Measurements from ENCODE around the gene NDUFB6.

DNA sequence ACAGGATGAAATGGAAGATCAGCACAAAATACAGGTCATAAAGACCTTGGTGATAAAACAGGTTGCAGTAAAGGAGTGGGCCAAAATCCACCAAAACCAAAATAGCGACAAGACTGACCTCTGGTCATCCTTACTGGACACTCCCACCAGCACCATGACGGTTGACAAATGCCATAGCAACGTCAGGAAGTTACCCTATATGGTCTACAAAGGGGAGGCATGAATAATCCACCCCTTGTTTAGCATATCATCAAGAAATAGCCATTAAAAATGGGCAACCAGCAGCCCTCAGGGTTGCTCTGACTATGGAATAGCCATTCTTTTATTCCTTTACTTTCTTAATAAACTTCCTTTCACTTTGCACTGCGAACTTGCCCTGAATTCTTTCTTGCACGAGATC lies 6.0 kb upstream of the NDUFB6 start:
- TF ChIP-seq EP300 (IDR thresholded peaks at IDR 0.05) (no peak), CTCF (IDR thresholded peaks at IDR 0.05) (no peak), POLR2A (IDR thresholded peaks at IDR 0.05) (no peak)

Measured in gastroesophageal sphincter (tissue), 3 donors.